Tibial nerve (tissue), 4 donors: ENCODE measurements around the gene WDR70. TPM values are rescaled to one million over a fixed set of nuclear protein-coding genes. Genes with fewer than 3 reads are reported as not detected.

Experiments used
- DNase-seq, 2 donors: peaks; one replicate each; pipeline ENCODE4 v3.0.0-alpha.2; 2019; ENCODE audit warnings: low spot score in 2 of 2
- H3K27ac ChIP-seq, 4 donors: fragments of 200-600 bp; sonication (generic) in 3 of 4; one replicate each; pipeline ENCODE4 v1.5.1; 2017 to 2019; ENCODE audit warnings: mild to moderate bottlenecking in 1 of 4
- H3K27me3 ChIP-seq, 2 donors: fragments of 200-600 bp; sonication (generic) in 1 of 2; one replicate each; pipeline versions ENCODE4 v1.5.1 to v1.6.0; 2017 to 2019
- H3K36me3 ChIP-seq, 3 donors: fragments of 200-600 bp; sonication (generic); one replicate each; pipeline ENCODE4 v1.5.1; 2018 to 2019
- H3K4me1 ChIP-seq, 4 donors: fragments of 200-600 bp; sonication (generic) in 3 of 4; one replicate each; pipeline ENCODE4 v1.5.1; 2017 to 2019
- H3K4me3 ChIP-seq, 4 donors: fragments of 200-600 bp; sonication (generic) in 3 of 4; one replicate each; pipeline ENCODE4 v1.5.1; 2017 to 2019; ENCODE audit warnings: mild to moderate bottlenecking in 1 of 4, moderate library complexity in 1 of 4
- H3K9me3 ChIP-seq, 4 donors: fragments of 200-600 bp; sonication (generic) in 3 of 4; one replicate each; pipeline ENCODE4 v1.5.1; 2017 to 2019
- EP300 ChIP-seq, 2 donors: sonication (generic); formaldehyde crosslinking; IDR thresholded peaks; one replicate each; pipeline ENCODE4 v1.6.1; 2017; ENCODE audit warnings: antibody characterized with exemption in 2 of 2, mild to moderate bottlenecking in 1 of 2
- POLR2A ChIP-seq, 2 donors: fragments of 450-650 bp; IDR thresholded peaks; one replicate each; pipeline ENCODE4 v1.6.1; 2017; ENCODE audit warnings: antibody characterized with exemption in 2 of 2, mild to moderate bottlenecking in 2 of 2, moderate library complexity in 2 of 2
- WGBS, 2 donors: methylation state at CpG; one replicate each; pipeline ENCODE4 v1.1.5; 2018; 5-methylcytosine and 5-hydroxymethylcytosine counted together
- total RNA-seq, 4 donors: library from RNA; depleted of rRNA; stranded (reverse); fragments of >200 nt; gene quantifications; one replicate each; pipeline ENCODE4 v1.1.0, GENCODE V29; 2016
- TF ChIP-seq, protein P1 (sequence below), 5 experiments: fragments of 200-600 bp in 3 of 5; fragments of 450-650 bp in 2 of 5; sonication (generic) in 3 of 5; IDR thresholded peaks; one replicate each; pipeline ENCODE4 v1.5.1; 2016 to 2019; ENCODE audit warnings: antibody characterized with exemption in 5 of 5, mild to moderate bottlenecking in 3 of 5, moderate library complexity in 2 of 5

WDR70 gene
- total RNA-seq, 4 donors from 2014 or later: 35.1 to 68.6 (median 47.4) TPM

DNA sequence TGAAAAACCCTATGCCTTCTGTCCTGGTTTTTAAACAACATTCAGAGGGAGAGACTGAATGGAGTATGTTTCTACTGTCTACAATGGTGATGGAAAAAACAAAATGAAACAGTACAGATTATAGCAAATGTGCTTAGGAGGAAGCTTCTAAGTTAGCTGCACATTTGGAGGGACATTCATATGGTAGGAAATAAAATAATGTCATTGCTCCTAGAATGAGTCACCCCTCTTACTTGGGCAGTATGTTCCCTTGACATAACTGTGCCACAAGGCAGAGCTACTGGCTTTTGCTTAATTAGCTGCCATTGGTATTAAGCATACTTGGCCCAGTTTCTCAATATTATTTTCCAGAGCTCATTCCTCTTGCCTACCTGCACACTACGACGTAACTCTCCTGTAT is 331.8 kb downstream of the WDR70 start:
- Histone ChIP-seq H3K9me3 (no peaks in the 10 kb centered on the region), H3K4me3 (no peak overlapping the region), H3K4me1 (no peaks in the 10 kb centered on the region), H3K27ac (no peak overlapping the region), H3K27me3 (no peaks in the 10 kb centered on the region), H3K36me3 (no peaks in the 10 kb centered on the region)
- DNase-seq: no peak
- TF ChIP-seq POLR2A (IDR thresholded peaks at IDR 0.05) (no peak), EP300 (IDR thresholded peaks at IDR 0.05) (no peak)
- TF ChIP-seq, protein P1, sequence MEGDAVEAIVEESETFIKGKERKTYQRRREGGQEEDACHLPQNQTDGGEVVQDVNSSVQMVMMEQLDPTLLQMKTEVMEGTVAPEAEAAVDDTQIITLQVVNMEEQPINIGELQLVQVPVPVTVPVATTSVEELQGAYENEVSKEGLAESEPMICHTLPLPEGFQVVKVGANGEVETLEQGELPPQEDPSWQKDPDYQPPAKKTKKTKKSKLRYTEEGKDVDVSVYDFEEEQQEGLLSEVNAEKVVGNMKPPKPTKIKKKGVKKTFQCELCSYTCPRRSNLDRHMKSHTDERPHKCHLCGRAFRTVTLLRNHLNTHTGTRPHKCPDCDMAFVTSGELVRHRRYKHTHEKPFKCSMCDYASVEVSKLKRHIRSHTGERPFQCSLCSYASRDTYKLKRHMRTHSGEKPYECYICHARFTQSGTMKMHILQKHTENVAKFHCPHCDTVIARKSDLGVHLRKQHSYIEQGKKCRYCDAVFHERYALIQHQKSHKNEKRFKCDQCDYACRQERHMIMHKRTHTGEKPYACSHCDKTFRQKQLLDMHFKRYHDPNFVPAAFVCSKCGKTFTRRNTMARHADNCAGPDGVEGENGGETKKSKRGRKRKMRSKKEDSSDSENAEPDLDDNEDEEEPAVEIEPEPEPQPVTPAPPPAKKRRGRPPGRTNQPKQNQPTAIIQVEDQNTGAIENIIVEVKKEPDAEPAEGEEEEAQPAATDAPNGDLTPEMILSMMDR (IDR thresholded peaks at IDR 0.05): no peak
- 79 to 92% methylated on average over 2 of the region's 2 CpGs for WGBS, 2 donors

DNA sequence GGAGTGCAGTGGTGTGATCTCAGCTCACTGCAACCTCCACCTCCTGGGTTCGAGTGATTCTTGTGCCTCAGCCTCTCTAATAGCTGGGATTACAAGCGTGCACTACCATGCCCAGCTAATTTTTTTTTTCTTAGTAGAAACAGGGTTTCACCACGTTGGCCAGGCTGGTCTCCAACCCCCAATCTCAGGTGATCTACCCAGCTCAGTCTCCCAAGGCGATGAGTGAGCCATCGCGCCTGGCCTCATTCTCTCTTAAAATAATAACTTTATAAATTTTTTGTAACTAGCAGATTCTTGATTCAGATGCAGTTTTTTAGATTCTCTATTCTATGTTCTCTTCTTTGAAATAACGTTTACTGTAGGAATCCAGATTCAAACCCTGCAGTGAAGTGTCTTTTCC is 333.6 kb downstream of the WDR70 start:
- peaks cover 0 to 16% (median 4%) of the 10 kb centered on the region in 4 donors for H3K4me1 ChIP-seq
- H3K27me3 ChIP-seq: no peaks in the 10 kb centered on the region
- TF ChIP-seq POLR2A (IDR thresholded peaks at IDR 0.05) (no peak), EP300 (IDR thresholded peaks at IDR 0.05) (no peak)
- TF ChIP-seq, protein P1 (IDR thresholded peaks at IDR 0.05): no peak
- no peak overlapping the region for H3K4me3 ChIP-seq
- H3K36me3 ChIP-seq: no peaks in the 10 kb centered on the region
- H3K9me3 ChIP-seq: no peaks in the 10 kb centered on the region
- H3K27ac ChIP-seq: no peak overlapping the region
- DNase-seq: no peak
- WGBS, 2 donors: 83 to 88% methylated on average over 7 of the region's 7 CpGs

DNA sequence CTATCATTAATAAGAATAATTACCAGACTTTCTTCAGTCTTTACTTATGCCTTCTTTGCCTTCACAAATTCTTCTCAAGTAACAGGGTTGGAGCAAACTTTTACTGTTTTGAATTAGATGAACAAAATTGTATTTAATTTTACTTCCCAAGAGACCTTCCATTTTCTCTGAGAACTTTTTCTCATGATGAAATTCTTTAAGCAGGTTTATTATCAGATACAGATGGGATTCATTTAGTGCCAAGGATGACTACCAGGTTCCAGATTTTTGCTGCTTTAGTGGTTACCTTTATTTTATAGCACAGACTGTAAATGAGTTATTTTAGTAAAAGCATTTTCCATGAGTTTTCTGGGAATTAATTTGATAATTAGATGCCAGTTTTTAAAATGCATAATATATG is 335.6 kb downstream of the WDR70 start:
- no peak overlapping the region for H3K4me3 ChIP-seq
- H3K27ac ChIP-seq: no peak overlapping the region
- no peaks in the 10 kb centered on the region for H3K27me3 ChIP-seq
- no peaks in the 10 kb centered on the region for H3K9me3 ChIP-seq
- H3K4me1 ChIP-seq: peaks cover 0 to 21% (median 7%) of the 10 kb centered on the region in 4 donors
- DNase-seq: no peak
- no peaks in the 10 kb centered on the region for H3K36me3 ChIP-seq
- TF ChIP-seq EP300 (IDR thresholded peaks at IDR 0.05) (no peak), POLR2A (IDR thresholded peaks at IDR 0.05) (no peak)
- TF ChIP-seq, protein P1 (IDR thresholded peaks at IDR 0.05): no peak

DNA sequence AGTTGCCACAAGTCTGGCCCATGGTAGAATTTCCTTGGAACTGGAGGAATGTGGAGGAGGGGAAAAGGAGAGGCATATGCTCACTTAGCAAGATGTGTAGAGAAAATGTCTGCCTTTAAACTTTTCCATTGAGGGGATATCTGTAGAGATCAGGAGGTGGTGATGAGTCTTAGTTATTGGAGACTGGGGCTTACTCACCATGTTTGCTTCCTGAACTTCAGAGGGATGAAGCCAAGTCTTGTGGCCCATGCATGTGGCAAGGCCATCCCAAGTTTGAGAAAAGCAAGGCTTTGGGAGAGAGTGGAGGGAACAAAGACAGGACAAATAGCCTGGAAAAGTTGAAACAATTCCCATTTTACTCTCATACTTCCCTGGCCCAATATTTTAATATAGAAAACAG is 336.2 kb downstream of the WDR70 start:
- Histone ChIP-seq H3K36me3 (no peaks in the 10 kb centered on the region), H3K27ac (no peak overlapping the region), H3K4me1 (peaks cover 0 to 21% (median 7%) of the 10 kb centered on the region in 4 donors), H3K4me3 (no peak overlapping the region), H3K27me3 (no peaks in the 10 kb centered on the region), H3K9me3 (no peaks in the 10 kb centered on the region)
- no peak for DNase-seq
- no peak for TF ChIP-seq EP300 (IDR thresholded peaks at IDR 0.05)
- TF ChIP-seq, protein P1 (IDR thresholded peaks at IDR 0.05): no peak
- no peak for TF ChIP-seq POLR2A (IDR thresholded peaks at IDR 0.05)

DNA sequence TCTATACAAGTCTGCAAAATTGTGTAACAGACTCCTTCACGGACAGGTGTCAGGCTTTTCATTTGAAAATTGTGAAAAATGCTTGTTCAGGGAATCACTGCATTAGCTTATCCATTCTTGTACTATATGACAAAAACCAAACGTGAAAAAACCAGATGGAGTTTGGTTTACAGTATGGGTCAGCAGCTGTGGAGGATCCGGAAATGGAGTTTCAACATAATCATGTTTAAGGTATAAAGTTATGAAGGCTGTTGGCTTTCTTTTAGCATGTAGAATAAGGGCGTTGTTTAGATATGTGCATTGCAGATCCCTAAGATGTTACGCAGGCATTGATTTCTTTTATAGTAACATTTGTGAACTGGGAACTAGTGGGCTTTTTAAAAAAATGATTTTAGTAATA is 336.9 kb downstream of the WDR70 start:
- H3K4me3 ChIP-seq: no peak overlapping the region
- H3K27me3 ChIP-seq: no peaks in the 10 kb centered on the region
- H3K9me3 ChIP-seq: no peaks in the 10 kb centered on the region
- H3K4me1 ChIP-seq: peaks cover 0 to 21% (median 7%) of the 10 kb centered on the region in 4 donors
- H3K27ac ChIP-seq: no peak overlapping the region
- no peak for DNase-seq
- 93% methylated on average over 5 of the region's 5 CpGs for WGBS, 2 donors
- TF ChIP-seq POLR2A (IDR thresholded peaks at IDR 0.05) (no peak), EP300 (IDR thresholded peaks at IDR 0.05) (no peak)
- TF ChIP-seq, protein P1 (IDR thresholded peaks at IDR 0.05): no peak
- peaks cover 0 to 5% (median 0%) of the 10 kb centered on the region in 3 donors for H3K36me3 ChIP-seq
